Activated CD4-positive, alpha-beta T cell treated with anti-CD3 and anti-CD28 coated beads, Interleukin-2, amount 10 ng/mL, durations not matched to agents 24 days and 14 days (primary cell): ENCODE results near the gene LDLRAD4. TPM values are rescaled to one million over a fixed set of nuclear protein-coding genes. Genes with fewer than 3 reads are reported as not detected.

Experiments
- DNase-seq: peaks from one replicate; pipeline ENCODE4 v3.0.0; 2022
- H3K27ac Mint-ChIP-seq: one replicate; pipeline ENCODE4 v1.8.0; 2022; ENCODE audit warnings: mild to moderate bottlenecking, mixed read lengths
- H3K27me3 Mint-ChIP-seq: one replicate; pipeline ENCODE4 v1.8.0; 2022; ENCODE audit warnings: mixed read lengths
- H3K36me3 Mint-ChIP-seq: one replicate; pipeline ENCODE4 v1.8.0; 2022; ENCODE audit warnings: low read depth, mild to moderate bottlenecking, mixed read lengths
- H3K4me1 Mint-ChIP-seq: one replicate; pipeline ENCODE4 v1.8.0; 2021; ENCODE audit warnings: mixed read lengths
- H3K4me3 Mint-ChIP-seq: one replicate; pipeline ENCODE4 v1.8.0; 2022; ENCODE audit warnings: mild to moderate bottlenecking, moderate library complexity, mixed read lengths
- H3K9me3 Mint-ChIP-seq: one replicate; pipeline ENCODE4 v1.8.0; 2021; ENCODE audit warnings: mixed read lengths
- intact Hi-C: fragments of 100-400 bp; cut with micrococcal nuclease; formaldehyde crosslinking; loops from one replicate; pipeline ENCODE4 v1.15.1; 2023
- total RNA-seq: library from RNA; stranded (reverse); gene quantifications from 2 replicates; pipeline ENCODE4 v1.2.3, GENCODE V29; 2022

The LDLRAD4 gene
- total RNA-seq, 1 donor from 2014 or later, result 36.5 TPM

GRCh38 chr18:13547347-13547746, 328.8 kb downstream of the LDLRAD4 start:
- H3K36me3 Mint-ChIP-seq, result peaks cover 16% of the 10 kb centered on the region
- H3K27ac Mint-ChIP-seq, result no peak overlapping the region
- H3K9me3 Mint-ChIP-seq, result peaks cover 7% of the 10 kb centered on the region
- intact Hi-C loops, result no loop called here
- peaks cover 4% of the 10 kb centered on the region for H3K4me1 Mint-ChIP-seq
- H3K27me3 Mint-ChIP-seq, result no peaks in the 10 kb centered on the region
- no peak for DNase-seq
- H3K4me3 Mint-ChIP-seq, result no peak overlapping the region

- peaks cover 4% of the 10 kb centered on the region for H3K4me1 Mint-ChIP-seq
Observed at GRCh38 chr18:13548106-13548819, 329.7 kb downstream of the LDLRAD4 start.

DNA sequence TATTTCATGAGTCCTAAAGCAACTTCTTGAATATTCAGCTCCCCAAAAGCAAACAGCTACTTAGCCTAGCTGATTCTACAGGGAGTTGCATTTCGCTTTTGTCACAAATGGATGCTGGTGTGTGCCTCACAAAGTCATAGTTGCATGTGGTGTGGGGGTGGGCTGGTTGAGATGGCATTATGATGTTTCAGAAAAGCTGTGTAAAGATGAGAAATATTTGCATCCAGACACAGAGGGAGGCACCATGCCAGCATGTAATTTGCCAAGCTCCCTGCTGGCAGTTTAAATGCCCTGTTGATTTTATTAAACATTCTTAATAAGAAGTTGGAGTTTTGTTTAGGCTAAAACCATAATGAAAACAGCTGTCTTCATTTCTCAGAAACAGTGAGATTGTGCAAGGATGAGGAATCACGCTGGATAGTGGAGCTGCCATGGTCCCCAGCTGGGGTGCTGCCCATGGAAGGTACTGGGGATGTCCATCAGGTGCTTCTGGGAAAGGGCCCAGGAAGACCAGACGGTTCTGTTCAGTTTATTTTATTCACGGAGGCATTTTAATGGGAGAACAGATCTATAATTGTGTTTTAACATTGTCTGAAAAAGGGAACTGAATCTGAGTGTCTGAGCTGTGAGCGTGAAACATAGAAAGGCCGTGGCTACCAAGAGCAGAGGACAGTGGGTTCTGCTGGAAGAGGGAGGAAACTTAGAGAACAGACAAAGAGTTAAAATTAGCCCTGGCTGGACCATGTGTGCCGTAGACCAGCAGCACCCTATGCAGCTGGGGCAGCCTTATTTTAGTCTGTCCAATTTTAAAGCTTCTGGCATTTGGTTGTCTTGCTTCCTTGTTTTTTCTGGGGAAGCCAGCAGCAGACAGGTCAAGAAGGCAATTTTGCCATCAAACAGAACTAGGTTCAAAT, 330.7 kb downstream of the LDLRAD4 start:
- Mint-ChIP-seq H3K27ac (no peak overlapping the region), H3K4me1 (peaks cover 4% of the 10 kb centered on the region), H3K9me3 (peaks cover 7% of the 10 kb centered on the region), H3K36me3 (peaks cover 16% of the 10 kb centered on the region), H3K4me3 (no peak overlapping the region), H3K27me3 (no peaks in the 10 kb centered on the region)
- DNase-seq, result no peak
- intact Hi-C loops, result no loop called here

More at GRCh38 chr18:13548106-13548819, 329.7 kb downstream of the LDLRAD4 start:
- intact Hi-C loops, result no loop called here
- peaks cover 16% of the 10 kb centered on the region for H3K36me3 Mint-ChIP-seq
- H3K27ac Mint-ChIP-seq, result no peak overlapping the region
- H3K27me3 Mint-ChIP-seq, result no peaks in the 10 kb centered on the region
- H3K4me3 Mint-ChIP-seq, result no peak overlapping the region
- peaks cover 7% of the 10 kb centered on the region for H3K9me3 Mint-ChIP-seq
- DNase-seq, result no peak

GRCh38 chr18:13549880-13550232, 331.3 kb downstream of the LDLRAD4 start:
- Mint-ChIP-seq H3K4me3 (no peak overlapping the region), H3K4me1 (peaks cover 4% of the 10 kb centered on the region), H3K27ac (no peak overlapping the region), H3K27me3 (no peaks in the 10 kb centered on the region), H3K9me3 (peaks cover 7% of the 10 kb centered on the region), H3K36me3 (peaks cover 14% of the 10 kb centered on the region)
- intact Hi-C loops, result no loop called here
- DNase-seq, result no peak

GRCh38 chr18:13550418-13551304, 332.1 kb downstream of the LDLRAD4 start:
- H3K4me3 Mint-ChIP-seq, result no peak overlapping the region
- intact Hi-C loops, result no loop called here
- H3K27me3 Mint-ChIP-seq, result no peaks in the 10 kb centered on the region
- H3K36me3 Mint-ChIP-seq, result peaks cover 11% of the 10 kb centered on the region
- H3K9me3 Mint-ChIP-seq, result peaks cover 7% of the 10 kb centered on the region
- peaks cover 4% of the 10 kb centered on the region for H3K4me1 Mint-ChIP-seq
- DNase-seq, result no peak
- no peak overlapping the region for H3K27ac Mint-ChIP-seq

GRCh38 chr18:13551305-13551603, 332.7 kb downstream of the LDLRAD4 start:
- intact Hi-C loops, result no loop called here
- Mint-ChIP-seq H3K36me3 (peaks cover 8% of the 10 kb centered on the region), H3K4me3 (no peak overlapping the region), H3K27me3 (no peaks in the 10 kb centered on the region), H3K9me3 (peaks cover 7% of the 10 kb centered on the region), H3K27ac (no peak overlapping the region), H3K4me1 (peaks cover 7% of the 10 kb centered on the region)
- no peak for DNase-seq

- Mint-ChIP-seq H3K4me3 (no peak overlapping the region), H3K9me3 (peaks cover 7% of the 10 kb centered on the region), H3K4me1 (peaks cover 7% of the 10 kb centered on the region), H3K27ac (no peak overlapping the region), H3K36me3 (peaks cover 8% of the 10 kb centered on the region), H3K27me3 (no peaks in the 10 kb centered on the region)
- DNase-seq, result no peak
- intact Hi-C loops, result no loop called here
Observed at GRCh38 chr18:13551841-13552733, 333.5 kb downstream of the LDLRAD4 start.

DNA sequence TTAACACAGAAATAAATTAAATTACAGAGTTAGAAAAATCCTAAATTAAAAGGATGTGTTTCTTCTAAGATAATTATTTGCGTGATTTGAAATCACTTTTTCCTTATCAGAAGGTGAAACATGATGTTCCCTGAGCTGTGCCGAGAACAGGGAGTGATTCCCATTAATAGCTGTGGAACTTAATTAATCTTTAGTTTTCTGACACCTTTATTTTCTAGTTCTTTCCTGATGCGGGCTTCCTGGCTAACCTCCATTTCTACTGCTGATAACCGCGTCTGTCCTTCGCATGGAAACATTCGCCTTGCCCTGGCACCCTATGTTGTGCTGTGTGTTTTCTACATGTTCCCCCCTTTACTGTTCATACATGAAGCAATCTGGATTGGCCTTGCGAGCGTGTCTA, 334.9 kb downstream of the LDLRAD4 start:
- H3K4me3 Mint-ChIP-seq, result no peak overlapping the region
- intact Hi-C loops, result no loop called here
- no peak overlapping the region for H3K27ac Mint-ChIP-seq
- H3K36me3 Mint-ChIP-seq, result peaks cover 7% of the 10 kb centered on the region
- H3K4me1 Mint-ChIP-seq, result peaks cover 11% of the 10 kb centered on the region
- no peaks in the 10 kb centered on the region for H3K9me3 Mint-ChIP-seq
- no peak for DNase-seq
- H3K27me3 Mint-ChIP-seq, result no peaks in the 10 kb centered on the region

GRCh38 chr18:13555192-13555591, 336.6 kb downstream of the LDLRAD4 start:
- Mint-ChIP-seq H3K9me3 (no peaks in the 10 kb centered on the region), H3K27me3 (no peaks in the 10 kb centered on the region), H3K27ac (no peak overlapping the region), H3K36me3 (peaks cover 7% of the 10 kb centered on the region), H3K4me1 (peaks cover 14% of the 10 kb centered on the region), H3K4me3 (no peak overlapping the region)
- DNase-seq, result no peak
- intact Hi-C loops, result loop anchor here (5.0 kb wide), 1 partner anchor 247 kb away; no protein-coding TSS in a partner anchor

DNA sequence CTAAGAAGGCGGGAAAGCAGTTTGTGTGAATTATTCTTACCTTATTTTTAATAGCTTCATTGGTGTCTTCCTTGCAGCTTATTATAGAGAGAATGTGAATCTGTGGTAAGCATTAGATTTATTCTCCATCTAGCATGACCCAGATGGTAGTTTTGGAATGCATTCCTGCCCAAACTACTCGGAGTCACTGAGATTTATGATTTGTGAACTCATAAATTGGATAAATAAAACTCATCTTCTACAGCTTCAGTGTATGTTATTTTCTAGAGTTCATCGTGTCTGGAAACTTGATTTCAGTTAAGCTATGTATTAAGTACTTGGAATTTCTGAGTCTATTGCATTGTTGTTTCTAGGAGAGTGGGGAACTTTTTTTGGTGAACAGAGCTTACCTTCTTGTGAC, 337.3 kb downstream of the LDLRAD4 start:
- Mint-ChIP-seq H3K27me3 (no peaks in the 10 kb centered on the region), H3K4me3 (no peak overlapping the region), H3K36me3 (peaks cover 6% of the 10 kb centered on the region), H3K9me3 (no peaks in the 10 kb centered on the region), H3K4me1 (peaks cover 15% of the 10 kb centered on the region), H3K27ac (peak overlapping the region; percentile 49)
- no peak for DNase-seq
- intact Hi-C loops, result loop anchor here (5.0 kb wide), 1 partner anchor 246 kb away; no protein-coding TSS in a partner anchor

DNA sequence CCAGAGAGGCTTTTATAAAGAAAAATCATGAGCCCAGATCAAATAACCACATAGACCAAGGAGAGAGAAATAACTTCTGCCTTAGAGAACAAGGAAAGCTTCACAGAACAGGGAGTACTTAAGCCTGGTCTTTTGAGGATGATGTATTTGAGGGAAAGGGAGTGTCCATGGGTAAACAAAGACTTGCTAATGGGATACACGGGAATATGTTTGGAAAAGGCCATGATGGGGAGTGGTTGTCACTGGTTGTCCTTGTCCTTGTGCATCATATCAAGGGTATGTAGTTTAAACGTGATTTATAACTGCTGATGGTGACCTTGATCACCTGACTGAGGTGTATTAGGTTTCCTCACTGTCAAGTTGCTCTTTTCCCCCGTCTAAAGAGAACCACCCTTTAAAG, 337.9 kb downstream of the LDLRAD4 start:
- Mint-ChIP-seq H3K4me3 (no peak overlapping the region), H3K36me3 (no peaks in the 10 kb centered on the region), H3K9me3 (no peaks in the 10 kb centered on the region), H3K27ac (no peak overlapping the region), H3K4me1 (peaks cover 16% of the 10 kb centered on the region), H3K27me3 (no peaks in the 10 kb centered on the region)
- DNase-seq, result no peak
- intact Hi-C loops, result loop anchor here (5.0 kb wide), 1 partner anchor 246 kb away; no protein-coding TSS in a partner anchor

DNA sequence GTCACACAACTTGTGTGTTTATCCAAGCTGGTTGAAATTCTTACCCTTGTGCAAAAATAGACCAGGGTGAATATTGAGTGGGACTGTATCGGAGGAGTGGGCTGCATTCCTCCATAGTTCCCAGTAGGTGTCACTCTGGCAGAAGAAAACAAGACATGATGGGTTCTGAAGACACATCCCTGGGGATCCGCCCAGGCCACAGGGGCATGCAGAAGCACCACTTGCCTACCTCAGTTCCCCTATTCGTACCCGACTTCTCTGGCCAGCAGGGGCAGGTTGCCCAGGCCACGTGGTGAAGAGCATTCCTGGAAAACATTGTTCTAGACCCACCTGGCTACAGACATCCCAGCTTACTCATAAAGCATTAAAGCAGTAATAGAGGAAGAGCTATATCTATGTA, 339.6 kb downstream of the LDLRAD4 start:
- Mint-ChIP-seq H3K27ac (peak overlapping the region; percentile 48), H3K4me3 (no peak overlapping the region), H3K4me1 (peaks cover 29% of the 10 kb centered on the region), H3K36me3 (peaks cover under 1% of the 10 kb centered on the region), H3K9me3 (peaks cover under 1% of the 10 kb centered on the region), H3K27me3 (no peaks in the 10 kb centered on the region)
- intact Hi-C loops, result loop anchor here (1.0 to 5.0 kb wide), 3 partner anchors 72 to 342 kb away; no protein-coding TSS in a partner anchor
- DNase-seq, result peak; percentile 77

DNA sequence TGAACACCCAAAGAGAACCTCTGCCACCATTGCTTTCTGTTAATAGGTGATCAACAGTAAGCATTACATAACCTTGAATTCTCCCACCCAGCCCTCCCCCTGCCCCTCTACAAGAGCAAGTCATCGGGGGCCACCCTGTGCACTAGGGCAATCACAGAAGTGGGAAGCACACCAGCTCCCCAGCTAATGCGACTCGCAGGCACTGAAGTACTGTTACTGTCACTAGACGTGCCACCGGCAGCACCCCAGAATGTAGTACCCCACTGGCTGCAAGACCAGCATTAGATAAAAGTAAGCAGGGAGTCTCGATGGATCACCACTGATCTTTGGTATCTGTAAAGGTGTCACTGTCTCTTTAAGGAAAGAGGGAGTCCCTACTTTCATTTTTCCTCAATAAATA, 340.2 kb downstream of the LDLRAD4 start:
- DNase-seq, result no peak
- Mint-ChIP-seq H3K4me3 (no peak overlapping the region), H3K9me3 (peaks cover 5% of the 10 kb centered on the region), H3K27ac (no peak overlapping the region), H3K36me3 (peaks cover 5% of the 10 kb centered on the region), H3K4me1 (peaks cover 33% of the 10 kb centered on the region), H3K27me3 (no peaks in the 10 kb centered on the region)
- intact Hi-C loops, result loop anchor here (1.0 to 5.0 kb wide), 3 partner anchors 72 to 342 kb away; no protein-coding TSS in a partner anchor
